GM18526 (cell line): ENCODE data around the gene ZNF684.
A peak's percentile ranks its signal among the peaks of the same experiment; 100 is the strongest.

Experiments used
- POLR2A ChIP-seq: IDR thresholded peaks from 3 replicates; pipeline ENCODE4 v1.6.1; 2011; ENCODE audit not compliant: insufficient read length; ENCODE audit errors: extremely low read depth

Gene ZNF684

DNA sequence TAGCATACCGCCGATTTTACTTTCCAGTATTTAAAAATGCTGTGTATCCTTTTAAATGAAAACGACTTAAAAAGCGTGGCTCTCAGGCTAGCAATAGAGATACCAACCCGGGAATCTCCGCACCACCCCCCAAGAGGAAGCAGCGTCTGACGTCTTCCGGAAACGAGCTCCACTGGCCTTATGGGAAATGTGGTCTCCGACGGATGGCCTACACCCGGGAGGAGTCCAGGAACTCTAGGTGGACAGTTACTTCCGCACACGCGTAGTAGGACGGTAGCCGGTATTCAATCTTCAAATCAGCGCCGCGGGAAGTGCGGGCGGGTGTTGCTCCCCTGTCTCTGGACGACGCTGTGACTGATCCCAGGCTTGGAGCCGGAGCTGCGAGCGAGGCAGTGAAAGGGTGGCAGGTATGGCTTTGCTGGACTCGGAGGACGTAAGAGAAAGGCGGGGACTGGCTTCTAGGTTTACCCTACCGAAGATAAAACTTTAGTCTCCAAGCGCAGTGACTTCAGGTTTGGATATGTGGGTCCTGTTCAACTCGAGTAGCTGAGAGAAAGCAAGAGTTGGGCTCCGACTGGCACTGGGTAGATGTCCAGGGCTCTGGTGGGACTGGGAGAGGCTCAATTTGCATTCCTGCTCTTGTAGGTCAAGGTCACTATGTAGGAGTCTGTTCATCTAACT, at the start of gene ZNF684:
ZNF684 (plus strand) TSS at position 257 of the 681 bp plus-strand sequence. CDS start 1,530 bp downstream, outside the sequence.
- TF ChIP-seq POLR2A: peak; percentile 77

DNA sequence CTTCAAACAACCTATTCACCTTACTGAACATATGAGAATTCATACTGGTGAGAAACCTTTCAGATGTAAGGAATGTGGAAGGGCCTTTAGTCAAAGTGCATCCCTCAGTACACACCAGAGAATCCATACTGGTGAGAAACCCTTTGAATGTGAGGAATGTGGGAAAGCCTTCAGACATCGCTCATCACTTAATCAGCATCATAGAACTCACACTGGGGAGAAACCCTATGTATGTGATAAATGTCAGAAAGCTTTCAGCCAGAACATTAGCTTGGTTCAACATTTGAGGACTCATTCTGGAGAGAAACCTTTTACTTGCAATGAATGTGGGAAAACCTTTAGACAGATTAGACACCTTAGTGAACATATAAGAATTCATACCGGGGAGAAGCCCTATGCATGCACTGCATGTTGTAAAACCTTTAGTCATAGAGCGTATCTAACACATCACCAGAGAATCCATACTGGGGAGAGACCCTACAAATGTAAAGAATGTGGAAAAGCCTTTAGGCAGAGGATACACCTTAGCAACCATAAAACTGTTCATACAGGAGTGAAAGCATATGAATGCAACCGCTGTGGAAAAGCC, 36.0 kb upstream of the ZNF684 start:
- TF ChIP-seq POLR2A: no peak

DNA sequence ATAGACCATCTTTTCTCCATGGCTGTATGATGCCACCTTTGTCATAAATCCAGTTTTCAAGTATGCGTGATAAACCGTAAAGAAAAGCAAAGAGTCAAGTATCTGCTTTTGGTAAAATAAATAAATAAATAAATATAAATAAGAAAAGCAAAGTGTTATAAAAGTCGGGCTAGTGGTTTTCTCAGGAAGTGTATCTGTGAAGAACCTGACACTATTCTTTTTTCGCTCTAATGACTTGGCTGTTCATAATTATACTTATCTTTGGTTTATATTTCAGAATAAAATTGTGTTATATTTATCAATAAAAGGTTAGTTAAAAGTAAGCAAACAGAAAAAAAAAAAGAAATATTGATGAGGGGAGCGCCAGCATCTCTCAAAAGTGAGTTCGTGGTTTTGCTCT, 23.5 kb upstream of the ZNF684 start:
- no peak for TF ChIP-seq POLR2A

DNA sequence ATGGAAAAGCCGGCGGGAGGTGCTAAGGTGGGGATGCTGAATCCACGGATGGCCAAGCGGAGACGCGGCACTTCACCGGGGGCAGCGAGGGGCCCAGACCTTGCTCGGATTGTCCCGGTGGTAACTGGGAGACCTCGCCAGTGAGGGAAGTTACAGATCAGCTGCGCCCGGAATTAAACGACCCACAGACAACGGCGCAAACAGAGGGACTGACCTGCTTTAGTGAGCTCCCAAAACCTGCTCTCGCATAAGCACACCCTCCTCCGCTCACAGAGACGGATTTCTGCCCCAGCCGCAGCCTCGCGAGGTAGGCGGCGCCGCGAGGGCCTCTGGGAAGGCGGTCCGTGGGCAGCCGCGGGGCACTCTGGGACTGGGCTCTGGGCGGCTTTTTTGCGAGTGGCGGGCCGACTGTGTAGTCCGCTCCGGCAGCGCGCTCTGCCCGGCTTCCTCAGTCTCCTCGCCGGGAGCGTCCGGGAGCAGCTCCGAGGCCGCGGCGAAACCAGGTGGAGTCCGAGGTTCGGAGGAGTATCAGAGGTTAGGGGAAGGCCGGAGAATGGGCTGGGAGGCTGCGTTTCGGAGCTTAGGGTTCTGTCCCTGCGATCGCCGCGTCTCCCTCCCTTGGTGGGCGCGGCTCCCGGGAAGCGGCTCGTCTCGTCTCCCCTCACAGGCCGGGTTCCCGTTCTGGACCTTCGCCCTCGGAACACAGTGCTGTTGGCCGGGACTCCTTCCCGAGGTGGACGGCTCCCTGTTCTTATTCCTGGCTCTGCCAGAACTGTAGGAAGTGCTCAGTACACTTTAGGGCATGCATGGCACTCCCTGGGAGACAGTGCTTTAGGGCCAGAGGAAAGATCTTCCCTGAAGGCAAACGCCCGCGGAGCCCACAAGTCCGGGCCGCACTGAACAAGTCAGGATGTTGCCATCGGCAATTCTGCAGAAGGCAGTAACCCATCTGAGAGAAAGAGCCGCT, 22.8 kb upstream of the ZNF684 start, which contains the start of gene EXO5:
EXO5 (plus strand) TSS at position 393 of the 967 bp plus-strand sequence. CDS start 5,778 bp downstream, outside the sequence.
- TF ChIP-seq POLR2A: peak; percentile 90

DNA sequence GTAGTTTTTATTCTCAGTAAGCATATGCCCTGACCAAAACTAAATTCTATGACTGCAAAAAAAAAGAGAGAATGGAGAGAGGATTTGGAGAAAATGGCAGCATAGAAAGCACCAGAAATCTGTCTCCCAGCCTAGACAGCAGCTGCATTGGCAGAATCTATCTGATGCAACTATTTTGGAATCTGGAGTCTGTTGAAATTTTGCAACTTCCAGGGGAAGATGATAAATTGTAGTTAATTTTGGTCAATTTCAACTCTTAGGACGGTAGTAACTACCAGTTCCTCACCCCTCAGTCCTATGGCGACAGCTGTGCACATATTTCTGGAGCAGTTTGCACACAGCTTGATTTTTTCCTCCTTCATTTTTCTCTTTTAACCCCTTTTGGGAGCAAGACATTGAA, 11.9 kb upstream of the ZNF684 start:
- TF ChIP-seq POLR2A: no peak

DNA sequence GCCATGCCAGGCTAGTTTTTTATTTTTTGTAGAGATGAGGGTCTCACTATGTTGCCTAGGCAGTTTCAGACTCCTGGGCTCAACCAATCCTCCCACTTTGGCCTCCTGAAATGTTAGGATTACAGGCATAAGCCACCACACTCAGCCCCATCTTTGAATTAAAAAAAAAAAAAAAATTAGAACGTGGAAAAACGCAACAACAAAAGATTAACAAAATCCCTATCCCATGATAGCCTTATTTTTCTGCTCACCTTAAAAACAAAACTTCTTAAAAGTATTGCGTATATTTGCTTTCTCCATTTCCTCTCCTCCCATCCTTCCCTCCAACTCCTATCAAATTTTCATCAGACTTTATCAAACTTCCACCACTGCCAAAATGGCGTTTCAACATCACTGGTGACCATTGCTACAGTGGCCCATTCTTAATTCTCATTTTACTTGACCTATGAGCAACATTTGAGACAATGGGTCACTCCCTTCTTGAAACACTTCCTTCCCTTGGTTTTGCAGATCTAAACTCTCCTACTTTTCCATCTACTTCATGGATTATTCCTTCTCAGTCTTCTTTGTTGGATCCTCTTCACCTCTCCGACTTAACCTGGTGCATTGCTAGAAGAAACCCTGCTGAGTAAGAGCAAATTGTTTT, 579 bp upstream of the ZNF684 start:
- TF ChIP-seq POLR2A: no peak

DNA sequence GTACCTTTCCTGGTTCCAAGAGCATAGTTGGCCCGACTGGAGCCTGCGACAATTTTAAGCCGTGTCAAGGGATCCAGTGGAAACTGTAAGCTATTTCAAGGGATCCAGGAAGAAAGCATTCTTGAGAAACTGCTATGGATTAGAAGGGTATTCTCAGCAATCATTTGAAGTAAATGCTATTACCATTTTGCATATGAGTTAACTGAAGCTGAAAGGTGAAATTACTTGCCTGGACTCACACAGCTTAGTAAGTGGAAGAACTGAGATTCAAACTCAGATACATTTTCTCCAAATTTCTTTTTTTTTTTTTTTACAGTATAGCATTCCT, 589 bp downstream of the ZNF684 start:
- TF ChIP-seq POLR2A: no peak

DNA sequence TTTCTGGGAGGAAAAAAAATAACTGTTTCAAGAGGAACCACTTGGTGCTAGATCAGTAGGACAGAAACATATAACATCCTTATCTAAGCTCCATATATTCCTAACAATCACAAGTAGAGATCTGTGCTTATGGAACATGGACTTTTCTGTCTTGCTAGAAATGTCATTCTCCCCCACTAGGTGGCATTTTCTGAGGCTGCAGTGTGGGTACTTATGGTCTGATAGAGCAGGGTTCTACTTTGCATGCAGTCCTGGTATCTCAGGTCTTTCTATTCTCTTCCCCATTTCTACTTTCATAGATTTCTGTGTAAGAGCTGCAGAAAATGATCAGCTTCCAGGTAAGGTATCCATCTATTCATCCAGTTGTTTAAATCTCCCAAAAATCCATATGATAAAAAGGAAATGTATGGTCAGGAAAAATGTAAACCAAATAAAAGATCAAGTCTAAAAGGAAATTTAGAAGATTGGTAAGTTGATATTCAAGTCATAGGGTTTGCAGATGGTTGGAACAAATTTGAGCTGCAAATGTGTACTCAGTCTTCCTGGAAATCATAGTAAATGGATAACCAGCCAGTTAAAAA, 1.5 kb downstream of the ZNF684 start:
- no peak for TF ChIP-seq POLR2A

DNA sequence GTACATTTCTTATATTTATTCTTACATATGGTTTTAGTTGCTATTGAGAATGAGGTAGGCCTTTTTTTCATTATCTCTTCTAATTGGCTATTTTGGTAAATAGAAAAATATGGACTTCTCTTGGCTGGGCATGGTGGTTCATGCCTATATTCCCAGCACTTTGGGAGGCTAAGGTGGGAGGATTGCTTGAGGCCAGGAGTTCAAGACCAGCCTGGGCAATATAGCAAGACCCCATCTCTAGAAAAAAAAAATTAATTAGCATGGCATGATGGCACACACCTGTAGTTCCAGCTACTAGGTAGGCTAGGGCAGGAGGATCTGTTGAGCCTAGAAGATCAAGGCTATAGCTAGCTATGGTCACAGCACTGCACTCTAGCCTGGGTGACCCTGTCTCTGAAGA, 3.2 kb downstream of the ZNF684 start:
- no peak for TF ChIP-seq POLR2A

DNA sequence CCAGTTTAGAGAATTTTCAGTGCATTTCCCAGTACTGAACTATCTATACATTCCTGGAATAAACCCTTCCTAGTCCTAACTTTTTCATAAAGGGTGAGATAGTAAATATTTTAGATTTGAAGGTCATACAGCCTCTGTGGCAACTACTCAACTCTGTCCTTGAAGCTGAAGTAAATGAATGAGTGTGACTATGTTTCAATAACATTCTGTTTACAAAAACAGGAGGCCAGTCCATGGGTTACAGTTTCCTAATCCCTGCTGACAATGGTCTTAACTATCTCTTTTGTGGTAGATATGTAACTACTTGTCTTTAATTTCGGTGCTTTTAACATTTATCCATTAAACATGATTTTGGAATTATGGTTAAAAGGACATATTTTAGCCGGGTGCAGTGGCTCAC, 4.3 kb downstream of the ZNF684 start:
- TF ChIP-seq POLR2A: no peak

DNA sequence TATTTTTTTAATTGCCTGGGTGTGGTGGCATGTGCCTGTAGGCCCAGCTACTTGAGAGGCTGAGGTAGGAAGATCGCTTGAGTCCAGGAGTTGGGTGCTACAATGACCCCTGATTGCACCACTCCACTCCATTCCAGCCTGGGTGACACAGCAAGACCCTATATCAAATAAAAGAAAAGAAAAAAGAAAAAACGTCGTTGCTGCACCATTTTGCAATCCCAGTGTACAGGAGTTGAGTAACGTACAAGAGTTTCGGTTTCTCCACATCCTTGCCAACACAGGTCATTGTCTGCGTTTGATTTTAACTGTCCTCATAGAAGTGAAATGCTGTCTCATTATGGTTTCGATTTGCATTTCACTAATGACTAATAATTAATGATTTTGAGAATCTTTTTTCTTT, 7.9 kb downstream of the ZNF684 start:
- TF ChIP-seq POLR2A: no peak

DNA sequence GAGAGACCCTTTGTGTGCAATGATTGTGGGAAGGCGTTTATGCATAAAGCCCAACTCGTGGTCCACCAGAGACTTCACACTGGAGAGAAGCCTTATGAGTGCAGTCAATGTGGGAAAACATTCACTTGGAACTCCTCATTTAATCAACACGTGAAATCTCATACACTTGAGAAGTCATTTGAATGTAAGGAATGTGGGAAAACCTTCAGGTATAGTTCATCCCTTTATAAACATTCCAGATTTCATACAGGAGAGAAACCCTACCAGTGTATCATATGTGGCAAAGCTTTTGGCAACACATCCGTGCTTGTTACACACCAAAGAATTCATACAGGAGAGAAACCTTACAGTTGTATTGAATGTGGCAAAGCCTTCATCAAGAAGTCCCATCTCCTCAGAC, 15.5 kb downstream of the ZNF684 start:
- no peak for TF ChIP-seq POLR2A

DNA sequence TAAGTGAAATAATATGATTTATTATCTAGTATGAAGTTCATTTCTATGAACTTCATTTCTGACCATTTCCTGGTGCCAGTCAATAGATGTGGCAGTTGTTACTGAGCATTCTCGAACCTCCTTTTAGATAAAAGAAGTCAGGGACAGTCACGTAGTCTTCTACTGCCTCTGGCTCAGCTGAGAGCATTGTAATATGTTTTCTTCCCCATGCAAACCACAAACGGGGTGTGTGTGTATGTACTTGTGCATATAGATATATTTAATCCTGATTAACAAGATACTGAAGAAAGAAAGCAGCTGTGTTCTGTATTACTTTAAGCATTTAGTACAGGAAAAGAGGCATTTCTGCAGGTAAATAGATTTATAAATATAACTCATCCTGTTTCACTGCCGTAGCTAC, 21.6 kb downstream of the ZNF684 start:
- no peak for TF ChIP-seq POLR2A

DNA sequence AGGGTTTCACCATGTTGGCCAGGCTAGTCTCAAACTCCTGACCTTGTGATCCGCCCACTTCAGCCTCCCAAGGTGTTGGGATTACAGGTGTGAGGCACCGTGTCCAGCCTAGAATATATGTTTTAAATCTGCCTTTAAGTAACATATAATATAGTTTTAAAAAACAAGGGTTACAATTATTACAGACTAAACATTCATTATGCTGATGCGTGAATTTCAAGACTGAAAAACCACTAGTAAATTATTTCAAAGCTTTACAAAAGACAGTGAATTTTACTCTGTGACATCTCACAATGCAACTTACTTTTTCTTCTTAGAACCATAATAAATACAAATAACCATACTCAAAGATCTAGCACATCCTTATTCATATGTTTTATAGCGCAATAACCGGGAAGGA, 24.7 kb downstream of the ZNF684 start:
- TF ChIP-seq POLR2A: no peak

DNA sequence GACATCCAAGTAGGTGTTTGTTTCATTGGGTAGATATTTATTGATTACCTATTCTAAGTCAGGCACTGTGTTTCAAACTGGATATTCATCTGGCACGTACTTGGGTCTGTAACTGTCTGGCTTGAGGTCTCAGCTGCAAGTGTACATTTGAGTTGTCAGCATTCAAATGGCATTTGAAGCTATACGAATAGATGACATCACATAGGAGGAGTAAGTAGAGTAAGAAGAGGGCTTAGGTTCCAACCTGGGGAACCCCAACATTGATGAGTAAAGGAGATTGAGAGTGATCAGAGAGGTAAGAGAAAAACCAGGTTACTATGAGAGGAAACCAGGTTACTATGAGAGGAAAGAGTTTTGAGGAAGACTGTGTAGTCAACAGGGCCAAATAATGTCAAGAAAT, 30.7 kb downstream of the ZNF684 start:
- TF ChIP-seq POLR2A: no peak
